H1 (cell line): Measurements from ENCODE around the gene ARSA. TPM values are rescaled to one million over a fixed set of nuclear protein-coding genes. Genes with fewer than 3 reads are reported as not detected.

ENCODE experiments used
- E2F6 ChIP-seq: IDR thresholded peaks from 2 replicates; pipeline ENCODE4 v1.6.1; 2012; ENCODE audit warnings: inconsistent platforms
- polyA plus RNA-seq, 7 experiments: library from polyadenylated mRNA; depleted of rRNA in 3 of 7; stranded (reverse) in 5 of 7; unstranded in 2 of 7; fragments of >200 nt in 5 of 7; fragments of 200-250 nt in 2 of 7; gene quantifications; 1 replicate in 5 of 7; 2 replicates in 1 of 7; 4 replicates in 1 of 7; pipeline versions ENCODE4 v1.2.1 to v1.2.3, GENCODE V29; 2011 to 2013; ENCODE audit warnings: missing spikeins in 2 of 7, mixed read lengths in 2 of 7
- total RNA-seq: library from RNA; stranded (reverse); fragmentation: NEBNext Ultra II Directional; extraction: Animal tissue kit (Norgen Biotek cat#: 25700); gene quantifications from 2 replicates; pipeline ENCODE4 v1.2.1, GENCODE V29; 2021

Gene ARSA
- total and polyA plus RNA-seq, 2 of the 8 experiments (the other 6 are each of a cell fraction or from before 2014, with no cell fraction given) = 9.8 to 10.1 TPM

- no peak for TF ChIP-seq E2F6
Observed at GRCh38 chr22:50584106-50585096, 43.6 kb downstream of the ARSA start (continued).
